IMR-90 (cell line): Measurements from ENCODE around the gene PCDHGC5.

ENCODE experiments used
- BHLHE40 ChIP-seq: fragments of 150-350 bp; IDR thresholded peaks from 2 replicates; pipeline ENCODE4 v1.6.1; 2016; ENCODE audit warnings: mild to moderate bottlenecking, low read depth, low read length
- CHD1 ChIP-seq: IDR thresholded peaks from 2 replicates; pipeline ENCODE4 v1.6.1; 2012; ENCODE audit warnings: low read depth, low read length, improper control_type of control experiment
- CTCF ChIP-seq: conservative IDR thresholded peaks from 2 replicates; pipeline ENCODE4 v1.5.1; 2012; ENCODE audit warnings: mild to moderate bottlenecking, low read depth, low read length, improper control_type of control experiment
- ELK1 ChIP-seq: fragments of 150-350 bp; IDR thresholded peaks from 2 replicates; pipeline ENCODE4 v1.6.1; 2016; ENCODE audit warnings: low read depth, mild to moderate bottlenecking, low read length, moderate library complexity, borderline replicate concordance
- POLR2A ChIP-seq: IDR thresholded peaks from 2 replicates; pipeline ENCODE4 v1.6.1; 2012; ENCODE audit warnings: mild to moderate bottlenecking, low read depth, low read length
- RAD21 ChIP-seq: IDR thresholded peaks from 2 replicates; pipeline ENCODE4 v1.6.1; 2012; ENCODE audit warnings: low read length, improper control_type of control experiment
- RCOR1 ChIP-seq: IDR thresholded peaks from 2 replicates; pipeline ENCODE4 v1.6.1; 2012; ENCODE audit warnings: mild to moderate bottlenecking, low read length, improper control_type of control experiment; ENCODE audit not compliant: insufficient replicate concordance
- RFX5 ChIP-seq: IDR thresholded peaks from 2 replicates; pipeline ENCODE4 v1.8.0; 2012; ENCODE audit warnings: low read depth, mild to moderate bottlenecking, low read length, moderate library complexity
- USF2 ChIP-seq: fragments of 150-350 bp; IDR thresholded peaks from 2 replicates; pipeline ENCODE4 v1.6.1; 2017; ENCODE audit warnings: mild to moderate bottlenecking, antibody characterized with exemption, low read length, low read depth

- no peak for TF ChIP-seq CTCF
- no peak for TF ChIP-seq CHD1
- no peak for TF ChIP-seq RAD21
- no peak for TF ChIP-seq USF2
- TF ChIP-seq RCOR1 = no peak
- no peak for TF ChIP-seq ELK1
- TF ChIP-seq BHLHE40 = no peak
- no peak for TF ChIP-seq POLR2A
- TF ChIP-seq RFX5 = no peak
These were observed 3.4 kb downstream of the PCDHGC5 start for GRCh38 chr5:141492168-141492885.
